Natural killer cell (primary cell): ENCODE results near the gene ZNF692. TPM values are rescaled to one million over a fixed set of nuclear protein-coding genes. Genes with fewer than 3 reads are reported as not detected.

ENCODE experiments used
- ATAC-seq, 3 donors: fragments of 150-1000 bp in 2 of 3; fragments of 200-7000 bp in 1 of 3; cut with Tn5 transposase; 1 replicate in 1 of 3; 2 replicates in 2 of 3; pipeline ENCODE4 v1.10.0; 2021; ENCODE audit warnings: mild to moderate bottlenecking in 2 of 3, moderate library complexity in 2 of 3
- DNase-seq, 2 donors: peaks; one replicate each; pipeline versions ENCODE4 v3.0.0 to v3.0.0-alpha.2; 2013 to 2021; ENCODE audit warnings: mixed read lengths in 1 of 2
- H3K27ac ChIP-seq: one replicate; pipeline ENCODE4 v1.5.1; 2013; ENCODE audit warnings: mild to moderate bottlenecking, low read length
- H3K27me3 ChIP-seq: one replicate; pipeline ENCODE4 v1.6.1; 2013; ENCODE audit warnings: low read length; ENCODE audit not compliant: control insufficient read depth, insufficient read depth
- H3K36me3 ChIP-seq: one replicate; pipeline ENCODE4 v1.6.1; 2013; ENCODE audit warnings: low read length; ENCODE audit not compliant: control insufficient read depth, insufficient read depth
- H3K4me1 ChIP-seq: one replicate; pipeline ENCODE4 v1.6.1; 2013; ENCODE audit warnings: low read length; ENCODE audit not compliant: control insufficient read depth, insufficient read depth
- H3K4me3 ChIP-seq: one replicate; pipeline ENCODE4 v1.5.1; 2013; ENCODE audit warnings: low read length
- H3K9me3 ChIP-seq: one replicate; pipeline ENCODE4 v1.6.1; 2013; ENCODE audit warnings: low read length; ENCODE audit not compliant: control insufficient read depth, insufficient read depth
- H3K27ac Mint-ChIP-seq, 2 donors: one replicate each; pipeline ENCODE4 v1.8.0; 2022; ENCODE audit warnings: mild to moderate bottlenecking in 2 of 2, mixed read lengths in 2 of 2, moderate library complexity in 1 of 2
- H3K27me3 Mint-ChIP-seq, 2 donors: one replicate each; pipeline ENCODE4 v1.8.0; 2022; ENCODE audit warnings: low read depth in 2 of 2, mixed read lengths in 2 of 2
- H3K36me3 Mint-ChIP-seq: one replicate; pipeline ENCODE4 v1.8.0; 2022; ENCODE audit warnings: mixed read lengths
- H3K4me1 Mint-ChIP-seq, 2 donors: one replicate each; pipeline ENCODE4 v1.8.0; 2022; ENCODE audit warnings: mixed read lengths in 2 of 2
- H3K4me3 Mint-ChIP-seq: one replicate; pipeline ENCODE4 v1.8.0; 2022; ENCODE audit warnings: mild to moderate bottlenecking, moderate library complexity, mixed read lengths
- H3K9me3 Mint-ChIP-seq, 2 donors: one replicate each; pipeline ENCODE4 v1.8.0; 2022; ENCODE audit warnings: mixed read lengths in 2 of 2
- CTCF ChIP-seq: fragments of 200-600 bp; IDR thresholded peaks from one replicate; pipeline ENCODE4 v1.8.0; 2022; ENCODE audit warnings: antibody characterized with exemption
- WGBS: methylation state at CpG from one replicate; pipeline ENCODE4 v1.1.7; 2013; ENCODE audit warnings: missing lambda C conversion rate; ENCODE audit not compliant: insufficient coverage; 5-methylcytosine and 5-hydroxymethylcytosine counted together
- intact Hi-C: fragments of 100-400 bp; cut with micrococcal nuclease; formaldehyde crosslinking; loops from one replicate; pipeline ENCODE4 v1.14.2; 2022
- total RNA-seq, 4 donors: library from RNA; stranded (reverse); fragments of 120-200 nt in 1 of 4; gene quantifications; one replicate each; pipeline versions ENCODE4 v1.2.3 to v1.2.4, GENCODE V29; 2013 to 2022

Gene ZNF692
- total RNA-seq, 3 donors from 2014 or later (not counting 1 experiment from before 2014, with no cell fraction given): 50.4 to 58.7 (median 52.3) TPM

GRCh38 chr1:248858096-248858890 lies 592 bp downstream of the ZNF692 start:
- H3K36me3 Mint-ChIP-seq: no peaks in the 10 kb centered on the region
- peak overlapping the region; percentile 92 for H3K27ac ChIP-seq
- intact Hi-C loops: loop anchor here (1.0 kb wide), 2 partner anchors 20 to 32 kb away; partner anchors contain the start of gene ZNF672
- no peaks in the 10 kb centered on the region for H3K9me3 Mint-ChIP-seq
- H3K9me3 ChIP-seq: no peaks in the 10 kb centered on the region
- H3K4me3 ChIP-seq: peak overlapping the region; percentile 53
- peaks cover 39 to 51% of the 10 kb centered on the region in 2 donors for H3K4me1 Mint-ChIP-seq
- H3K27me3 ChIP-seq: no peaks in the 10 kb centered on the region
- H3K4me1 ChIP-seq: peaks cover 68% of the 10 kb centered on the region
- DNase-seq (peak; percentile 36 to 47), ATAC-seq (peak; percentile 41 to 64 (median 46))
- peaks cover 3% of the 10 kb centered on the region for H3K36me3 ChIP-seq
- H3K4me3 Mint-ChIP-seq: peak overlapping the region; percentile 86
- under 1% methylated on average over 45 of the region's 45 CpGs for WGBS
- H3K27me3 Mint-ChIP-seq: no peaks in the 10 kb centered on the region
- peak overlapping the region; percentile 90 to 94 for H3K27ac Mint-ChIP-seq
- peak; percentile 25 for TF ChIP-seq CTCF

- ATAC-seq (no peak), DNase-seq (no peak)
- Mint-ChIP-seq H3K4me3 (peak overlapping the region; percentile 86), H3K4me1 (peaks cover 35 to 46% of the 10 kb centered on the region in 2 donors), H3K36me3 (no peaks in the 10 kb centered on the region), H3K27ac (peak overlapping the region; percentile 90 to 94), H3K9me3 (no peaks in the 10 kb centered on the region), H3K27me3 (no peaks in the 10 kb centered on the region)
- peak overlapping the region; percentile 53 for H3K4me3 ChIP-seq
- no peak for TF ChIP-seq CTCF
- WGBS: 20% methylated on average over 4 of the region's 4 CpGs
- H3K27ac ChIP-seq: no peak overlapping the region
- H3K4me1 ChIP-seq: peaks cover 68% of the 10 kb centered on the region
- intact Hi-C loops: loop anchor here (1.0 kb wide), 2 partner anchors 19 to 31 kb away; partner anchors contain the start of gene ZNF672
- H3K27me3 ChIP-seq: no peaks in the 10 kb centered on the region
- no peaks in the 10 kb centered on the region for H3K9me3 ChIP-seq
- peaks cover 3% of the 10 kb centered on the region for H3K36me3 ChIP-seq
Measured at GRCh38 chr1:248857749-248858095, 1.2 kb downstream of the ZNF692 start.

- ATAC-seq: no peak
- intact Hi-C loops: no loop called here
- Mint-ChIP-seq H3K36me3 (no peaks in the 10 kb centered on the region), H3K27me3 (no peaks in the 10 kb centered on the region), H3K27ac (peak overlapping the region in 1 of 2 donors; percentile 41), H3K4me3 (peak overlapping the region; percentile 86), H3K4me1 (peaks cover 30 to 41% of the 10 kb centered on the region in 2 donors), H3K9me3 (no peaks in the 10 kb centered on the region)
- no peak overlapping the region for H3K4me3 ChIP-seq
- no peaks in the 10 kb centered on the region for H3K27me3 ChIP-seq
- no peak overlapping the region for H3K27ac ChIP-seq
- peaks cover 3% of the 10 kb centered on the region for H3K36me3 ChIP-seq
- no peak for TF ChIP-seq CTCF
- no peak for DNase-seq
- H3K4me1 ChIP-seq: peaks cover 70% of the 10 kb centered on the region
- WGBS: 87% methylated on average over 7 of the region's 7 CpGs
- no peaks in the 10 kb centered on the region for H3K9me3 ChIP-seq
Measured at GRCh38 chr1:248857201-248857600, 1.7 kb downstream of the ZNF692 start.
